ENCODE data around the gene SORCS3. TPM values are rescaled to one million over a fixed set of nuclear protein-coding genes. Genes with fewer than 3 reads are reported as not detected.

Gene SORCS3
- total and polyA plus RNA-seq, 9 of the 15 experiments (the other 6 are each of a cell fraction or from before 2014, with no cell fraction given): not detected

DNA sequence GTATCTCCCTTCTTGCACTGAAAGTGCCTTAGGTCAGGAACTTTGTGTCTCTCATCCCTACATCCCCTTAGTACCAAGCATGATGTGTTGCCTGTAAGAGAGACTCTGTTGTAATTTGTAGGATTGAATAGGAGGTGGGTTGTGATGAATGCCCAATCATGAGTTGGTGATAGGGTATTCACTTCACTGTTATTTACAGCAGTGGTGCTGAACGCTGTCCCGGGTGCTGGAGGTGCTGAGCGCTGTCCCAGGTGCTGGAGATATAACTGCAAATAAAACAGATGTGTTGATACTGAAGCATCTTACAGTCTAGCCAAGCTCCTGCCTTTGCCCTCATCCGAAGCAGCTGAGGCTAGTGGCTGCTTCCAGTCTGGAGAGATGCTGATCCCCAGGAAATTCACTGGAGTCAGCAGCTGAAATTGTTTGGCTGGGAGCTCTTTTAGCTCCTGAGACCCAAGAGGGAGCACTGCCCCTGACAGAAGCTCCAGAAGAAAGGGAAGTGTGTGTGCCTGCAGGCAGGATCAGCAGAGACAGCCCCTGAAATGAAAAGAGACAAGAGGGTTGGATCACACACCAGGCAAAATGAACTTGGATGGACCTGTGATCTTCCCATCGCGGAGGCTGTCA is 183.4 kb downstream of the SORCS3 start (continued):
- TF ChIP-seq CAMTA2 (CRISPR knock-in tag; conservative IDR thresholded peaks at IDR 0.05) (no peak), ZNF583 (CRISPR knock-in tag; IDR thresholded peaks at IDR 0.05) (no peak), RBFOX2 (IDR thresholded peaks at IDR 0.05; ENCODE audit: low read depth, low read length) (no peak), ZNF354B (CRISPR knock-in tag; IDR thresholded peaks at IDR 0.05) (no peak), ZBTB7A (IDR thresholded peaks at IDR 0.05; ENCODE audit: borderline replicate concordance, control insufficient read depth, low read depth, low read length) (no peak), SRSF1 (IDR thresholded peaks at IDR 0.05; ENCODE audit: low read depth, low read length) (no peak), ZKSCAN1 (IDR thresholded peaks at IDR 0.05; ENCODE audit: low read depth, low read length) (no peak), NCOA1 (IDR thresholded peaks at IDR 0.05; ENCODE audit: low read depth) (peak; percentile 92), EP300 (IDR thresholded peaks at IDR 0.05; ENCODE audit: low read length) (no peak), ZNF780A (CRISPR knock-in tag; IDR thresholded peaks at IDR 0.05) (no peak), PML (IDR thresholded peaks at IDR 0.05; ENCODE audit: low read length) (no peak), PRMT5 (CRISPR knock-in tag; IDR thresholded peaks at IDR 0.05) (peak; percentile 95), SREBF1 (IDR thresholded peaks at IDR 0.05; ENCODE audit: borderline replicate concordance, low read depth, low read length) (no peak), SMARCC2 (IDR thresholded peaks at IDR 0.05; ENCODE audit: low read depth) (no peak)
- TF ChIP-seq, protein P1, sequence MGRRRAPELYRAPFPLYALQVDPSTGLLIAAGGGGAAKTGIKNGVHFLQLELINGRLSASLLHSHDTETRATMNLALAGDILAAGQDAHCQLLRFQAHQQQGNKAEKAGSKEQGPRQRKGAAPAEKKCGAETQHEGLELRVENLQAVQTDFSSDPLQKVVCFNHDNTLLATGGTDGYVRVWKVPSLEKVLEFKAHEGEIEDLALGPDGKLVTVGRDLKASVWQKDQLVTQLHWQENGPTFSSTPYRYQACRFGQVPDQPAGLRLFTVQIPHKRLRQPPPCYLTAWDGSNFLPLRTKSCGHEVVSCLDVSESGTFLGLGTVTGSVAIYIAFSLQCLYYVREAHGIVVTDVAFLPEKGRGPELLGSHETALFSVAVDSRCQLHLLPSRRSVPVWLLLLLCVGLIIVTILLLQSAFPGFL (CRISPR knock-in tag; IDR thresholded peaks at IDR 0.05): no peak
- TF ChIP-seq, protein P2, sequence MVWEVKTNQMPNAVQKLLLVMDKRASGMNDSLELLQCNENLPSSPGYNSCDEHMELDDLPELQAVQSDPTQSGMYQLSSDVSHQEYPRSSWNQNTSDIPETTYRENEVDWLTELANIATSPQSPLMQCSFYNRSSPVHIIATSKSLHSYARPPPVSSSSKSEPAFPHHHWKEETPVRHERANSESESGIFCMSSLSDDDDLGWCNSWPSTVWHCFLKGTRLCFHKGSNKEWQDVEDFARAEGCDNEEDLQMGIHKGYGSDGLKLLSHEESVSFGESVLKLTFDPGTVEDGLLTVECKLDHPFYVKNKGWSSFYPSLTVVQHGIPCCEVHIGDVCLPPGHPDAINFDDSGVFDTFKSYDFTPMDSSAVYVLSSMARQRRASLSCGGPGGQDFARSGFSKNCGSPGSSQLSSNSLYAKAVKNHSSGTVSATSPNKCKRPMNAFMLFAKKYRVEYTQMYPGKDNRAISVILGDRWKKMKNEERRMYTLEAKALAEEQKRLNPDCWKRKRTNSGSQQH (CRISPR knock-in tag; IDR thresholded peaks at IDR 0.05): no peak
- TF ChIP-seq, protein P3, sequence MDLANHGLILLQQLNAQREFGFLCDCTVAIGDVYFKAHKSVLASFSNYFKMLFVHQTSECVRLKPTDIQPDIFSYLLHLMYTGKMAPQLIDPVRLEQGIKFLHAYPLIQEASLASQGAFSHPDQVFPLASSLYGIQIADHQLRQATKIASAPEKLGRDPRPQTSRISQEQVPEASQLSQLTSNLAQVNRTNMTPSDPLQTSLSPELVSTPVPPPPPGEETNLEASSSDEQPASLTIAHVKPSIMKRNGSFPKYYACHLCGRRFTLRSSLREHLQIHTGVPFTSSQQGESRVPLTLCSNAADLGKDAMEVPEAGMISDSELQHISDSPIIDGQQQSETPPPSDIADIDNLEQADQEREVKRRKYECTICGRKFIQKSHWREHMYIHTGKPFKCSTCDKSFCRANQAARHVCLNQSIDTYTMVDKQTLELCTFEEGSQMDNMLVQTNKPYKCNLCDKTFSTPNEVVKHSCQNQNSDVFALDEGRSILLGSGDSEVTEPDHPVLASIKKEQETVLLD (IDR thresholded peaks at IDR 0.05): no peak
- TF ChIP-seq, protein P4, sequence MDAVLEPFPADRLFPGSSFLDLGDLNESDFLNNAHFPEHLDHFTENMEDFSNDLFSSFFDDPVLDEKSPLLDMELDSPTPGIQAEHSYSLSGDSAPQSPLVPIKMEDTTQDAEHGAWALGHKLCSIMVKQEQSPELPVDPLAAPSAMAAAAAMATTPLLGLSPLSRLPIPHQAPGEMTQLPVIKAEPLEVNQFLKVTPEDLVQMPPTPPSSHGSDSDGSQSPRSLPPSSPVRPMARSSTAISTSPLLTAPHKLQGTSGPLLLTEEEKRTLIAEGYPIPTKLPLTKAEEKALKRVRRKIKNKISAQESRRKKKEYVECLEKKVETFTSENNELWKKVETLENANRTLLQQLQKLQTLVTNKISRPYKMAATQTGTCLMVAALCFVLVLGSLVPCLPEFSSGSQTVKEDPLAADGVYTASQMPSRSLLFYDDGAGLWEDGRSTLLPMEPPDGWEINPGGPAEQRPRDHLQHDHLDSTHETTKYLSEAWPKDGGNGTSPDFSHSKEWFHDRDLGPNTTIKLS (IDR thresholded peaks at IDR 0.05; ENCODE audit: borderline replicate concordance, low read depth): no peak
- TF ChIP-seq, protein P5, sequence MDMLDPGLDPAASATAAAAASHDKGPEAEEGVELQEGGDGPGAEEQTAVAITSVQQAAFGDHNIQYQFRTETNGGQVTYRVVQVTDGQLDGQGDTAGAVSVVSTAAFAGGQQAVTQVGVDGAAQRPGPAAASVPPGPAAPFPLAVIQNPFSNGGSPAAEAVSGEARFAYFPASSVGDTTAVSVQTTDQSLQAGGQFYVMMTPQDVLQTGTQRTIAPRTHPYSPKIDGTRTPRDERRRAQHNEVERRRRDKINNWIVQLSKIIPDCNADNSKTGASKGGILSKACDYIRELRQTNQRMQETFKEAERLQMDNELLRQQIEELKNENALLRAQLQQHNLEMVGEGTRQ (CRISPR knock-in tag; IDR thresholded peaks at IDR 0.05): peak; percentile 18; the same call in 1 of the 2 replicates

Measured in K562 (cell line).